ENCODE data around the gene GRIN2A. TPM values are rescaled to one million over a fixed set of nuclear protein-coding genes. Genes with fewer than 3 reads are reported as not detected.

The GRIN2A gene
- total RNA-seq, 4 donors from 2014 or later = 0.19 to 0.56 (median 0.35) TPM

GRCh38 chr16:10020866-10021265, 161.4 kb downstream of the GRIN2A start:
- Histone ChIP-seq H3K4me3 (no peak overlapping the region), H3K4me1 (no peaks in the 10 kb centered on the region), H3K36me3 (no peaks in the 10 kb centered on the region), H3K9me3 (no peaks in the 10 kb centered on the region), H3K27ac (no peak overlapping the region), H3K27me3 (peaks cover 0 to 7% (median 0%) of the 10 kb centered on the region in 4 donors)
- 67 to 82% methylated on average over 3 of the region's 3 CpGs for WGBS, 2 donors
- TF ChIP-seq CTCF (IDR thresholded peaks at IDR 0.05) (no peak), POLR2A (IDR thresholded peaks at IDR 0.05) (no peak)
- no peak for DNase-seq
- intact Hi-C loops (cut with DNase I) = no loop called here

- intact Hi-C loops (cut with DNase I) = no loop called here
- H3K27ac ChIP-seq = no peak overlapping the region
- peaks cover 0 to 7% (median 0%) of the 10 kb centered on the region in 4 donors for H3K27me3 ChIP-seq
- no peak for DNase-seq
- WGBS, 2 donors = 39 to 41% methylated on average over 3 of the region's 3 CpGs
- no peaks in the 10 kb centered on the region for H3K36me3 ChIP-seq
- no peaks in the 10 kb centered on the region for H3K9me3 ChIP-seq
- H3K4me1 ChIP-seq = no peaks in the 10 kb centered on the region
- TF ChIP-seq CTCF (IDR thresholded peaks at IDR 0.05) (no peak), POLR2A (IDR thresholded peaks at IDR 0.05) (no peak)
- H3K4me3 ChIP-seq = no peak overlapping the region
Measured at GRCh38 chr16:10016752-10017151, 165.5 kb downstream of the GRIN2A start.

- Histone ChIP-seq H3K9me3 (no peaks in the 10 kb centered on the region), H3K4me3 (no peak overlapping the region), H3K27me3 (peaks cover 0 to 4% (median 0%) of the 10 kb centered on the region in 4 donors), H3K4me1 (no peaks in the 10 kb centered on the region), H3K27ac (no peak overlapping the region), H3K36me3 (no peaks in the 10 kb centered on the region)
- no peak for TF ChIP-seq POLR2A (IDR thresholded peaks at IDR 0.05)
- TF ChIP-seq CTCF (IDR thresholded peaks at IDR 0.05) = no peak
- intact Hi-C loops (cut with DNase I) = no loop called here
- WGBS, 2 donors = 87 to 90% methylated on average over 3 of the region's 3 CpGs
- no peak for DNase-seq
Measured at GRCh38 chr16:10015397-10015796, 166.8 kb downstream of the GRIN2A start.

- TF ChIP-seq CTCF (IDR thresholded peaks at IDR 0.05) = no peak
- TF ChIP-seq POLR2A (IDR thresholded peaks at IDR 0.05) = no peak
- Histone ChIP-seq H3K27ac (no peak overlapping the region), H3K4me3 (no peak overlapping the region), H3K9me3 (no peaks in the 10 kb centered on the region), H3K27me3 (peaks cover 0 to 4% (median 0%) of the 10 kb centered on the region in 4 donors), H3K4me1 (no peaks in the 10 kb centered on the region), H3K36me3 (no peaks in the 10 kb centered on the region)
- no peak for DNase-seq
- WGBS, 2 donors = 39 to 69% methylated on average over 5 of the region's 5 CpGs
- intact Hi-C loops (cut with DNase I) = no loop called here
Measured at GRCh38 chr16:10013774-10014173, 168.5 kb downstream of the GRIN2A start.

GRCh38 chr16:10013364-10013763, 168.9 kb downstream of the GRIN2A start:
- no peak overlapping the region for H3K27ac ChIP-seq
- TF ChIP-seq CTCF (IDR thresholded peaks at IDR 0.05) (no peak), POLR2A (IDR thresholded peaks at IDR 0.05) (no peak)
- DNase-seq = no peak
- peaks cover 0 to 1% (median 0%) of the 10 kb centered on the region in 4 donors for H3K27me3 ChIP-seq
- H3K9me3 ChIP-seq = no peaks in the 10 kb centered on the region
- WGBS, 2 donors = 74 to 83% methylated on average over 4 of the region's 4 CpGs
- no peaks in the 10 kb centered on the region for H3K4me1 ChIP-seq
- no peak overlapping the region for H3K4me3 ChIP-seq
- intact Hi-C loops (cut with DNase I) = no loop called here
- H3K36me3 ChIP-seq = no peaks in the 10 kb centered on the region
